ENCODE measurements around the gene SRRT.

Gene SRRT

GRCh38 chr7:100874577-100875355 lies at the start of gene SRRT:
SRRT (plus strand) TSS chr7:100875103; CDS start chr7:100875591, 488 bp downstream.
- DNase-seq (ENCODE audit: extremely low read depth in 1 of 2, low read depth in 1 of 2), result peak; percentile 93 to 98

GRCh38 chr7:100825215-100825671 lies 49.7 kb upstream of the SRRT start:
- DNase-seq (ENCODE audit: extremely low read depth in 1 of 2, low read depth in 1 of 2), result no peak

GRCh38 chr7:100825751-100826513 lies 49.0 kb upstream of the SRRT start:
- DNase-seq (ENCODE audit: extremely low read depth in 1 of 2, low read depth in 1 of 2), result no peak

DNA sequence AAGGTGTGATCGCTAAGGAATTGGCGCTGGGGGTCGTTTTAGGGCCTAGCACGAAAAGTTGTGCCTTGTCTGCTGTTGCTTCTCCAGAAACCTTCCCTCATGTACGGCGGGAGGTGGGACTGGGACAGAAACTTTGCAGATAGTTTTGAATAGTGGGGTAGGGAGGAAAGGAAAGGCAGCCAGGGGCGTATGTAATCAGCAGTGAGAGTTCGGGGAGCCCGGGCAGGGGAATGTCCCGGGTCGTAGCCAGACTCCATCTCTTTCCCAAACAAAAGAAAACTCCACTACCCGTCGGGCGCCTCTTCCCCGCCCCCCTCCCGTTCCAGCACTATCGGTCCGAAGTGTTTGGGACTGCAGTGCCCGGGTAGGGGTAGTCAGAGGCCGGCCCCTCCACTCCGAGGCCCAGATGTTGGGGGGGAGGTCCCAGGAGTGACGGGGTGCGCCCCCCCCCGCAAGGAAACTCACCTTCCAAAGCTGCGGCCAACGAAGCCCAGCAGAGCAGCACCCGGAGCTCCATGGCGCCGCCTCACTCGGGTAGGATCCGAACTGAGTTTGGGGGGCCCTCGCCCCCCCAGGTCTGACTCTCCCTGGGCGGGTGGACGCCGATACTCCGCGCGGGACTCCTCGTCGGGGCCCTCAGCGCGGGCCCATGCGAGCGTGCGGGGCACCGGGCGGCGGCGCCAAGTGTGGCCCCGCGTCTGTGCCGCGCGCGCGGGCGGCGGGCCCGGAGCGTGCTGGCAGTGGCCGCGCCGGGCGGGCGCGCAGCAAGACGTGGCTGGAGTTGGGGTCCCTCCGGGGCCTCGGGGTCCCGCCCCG lies 48.2 kb upstream of the SRRT start:
- DNase-seq (ENCODE audit: extremely low read depth in 1 of 2, low read depth in 1 of 2), result no peak

- no peak for DNase-seq (ENCODE audit: extremely low read depth in 1 of 2, low read depth in 1 of 2)
Measured at GRCh38 chr7:100827330-100828226, 47.3 kb upstream of the SRRT start, which contains the start of gene EPHB4. EPHB4 (minus strand) TSS chr7:100827523; CDS start chr7:100827030, 493 bp downstream.

DNA sequence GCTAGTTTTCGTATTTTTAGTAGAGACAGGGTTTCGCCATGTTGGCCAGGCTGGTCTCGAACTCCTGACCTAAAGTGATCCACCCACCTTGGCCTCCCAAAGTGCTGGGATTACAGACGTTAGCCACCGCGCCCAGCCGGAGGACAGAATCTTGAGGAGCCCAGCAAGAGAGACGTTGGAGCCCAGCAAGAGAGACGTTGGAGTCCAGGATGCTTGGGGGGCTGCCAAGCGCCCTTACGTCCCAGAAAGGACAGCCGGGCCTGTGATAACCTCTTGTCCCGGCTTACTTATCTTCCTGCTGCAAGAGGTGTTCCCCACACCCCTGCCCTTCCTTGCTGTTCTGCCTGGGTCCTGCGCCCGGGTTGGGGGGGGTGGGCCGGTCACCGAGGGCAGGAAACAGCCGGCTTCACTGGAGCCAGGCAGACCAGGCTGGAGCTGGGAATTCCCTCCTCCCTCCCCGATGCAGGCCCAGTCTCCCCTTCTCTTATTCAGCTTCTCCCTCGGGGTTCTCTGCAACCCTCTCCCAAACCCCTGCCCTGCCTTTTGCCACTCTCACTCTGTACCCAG lies 45.7 kb upstream of the SRRT start:
- no peak for DNase-seq (ENCODE audit: extremely low read depth in 1 of 2, low read depth in 1 of 2)

DNA sequence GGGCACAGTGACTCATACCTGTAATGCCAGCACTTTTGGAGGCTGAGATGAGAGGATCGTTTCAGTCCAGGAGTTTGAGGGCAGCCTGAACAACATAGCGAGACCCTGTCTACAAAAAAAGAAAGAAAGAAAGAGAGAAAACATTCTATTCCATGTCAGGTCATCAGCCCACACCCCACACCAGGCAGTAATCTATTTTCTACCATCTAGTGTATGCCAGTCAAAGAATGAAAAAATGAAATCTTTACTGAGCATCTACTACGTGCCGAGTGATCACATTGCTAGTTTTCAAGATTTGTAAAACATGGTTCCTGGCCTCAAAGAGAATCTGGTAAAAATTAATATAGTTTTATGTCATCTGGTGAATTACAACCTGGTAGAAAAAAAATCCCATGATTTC lies 44.5 kb upstream of the SRRT start:
- DNase-seq (ENCODE audit: extremely low read depth in 1 of 2, low read depth in 1 of 2), result no peak

DNA sequence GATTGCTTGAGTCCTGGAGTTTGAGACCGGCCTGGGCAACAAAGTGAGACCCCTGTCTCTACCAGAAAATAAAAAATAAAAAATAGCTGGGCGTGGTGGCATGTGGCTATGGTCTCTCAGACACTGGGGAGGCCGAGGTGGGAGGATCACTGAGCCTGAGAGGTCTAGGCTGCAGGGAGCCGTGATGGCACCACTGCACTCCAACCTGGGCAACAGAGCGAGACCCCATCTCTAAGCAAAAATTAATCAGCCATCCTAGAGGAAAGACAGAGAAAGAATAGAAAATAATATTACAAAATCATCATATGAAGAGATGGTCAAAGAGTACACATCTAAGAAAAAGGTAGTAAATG lies 42.6 kb upstream of the SRRT start:
- DNase-seq (ENCODE audit: extremely low read depth in 1 of 2, low read depth in 1 of 2), result no peak

DNA sequence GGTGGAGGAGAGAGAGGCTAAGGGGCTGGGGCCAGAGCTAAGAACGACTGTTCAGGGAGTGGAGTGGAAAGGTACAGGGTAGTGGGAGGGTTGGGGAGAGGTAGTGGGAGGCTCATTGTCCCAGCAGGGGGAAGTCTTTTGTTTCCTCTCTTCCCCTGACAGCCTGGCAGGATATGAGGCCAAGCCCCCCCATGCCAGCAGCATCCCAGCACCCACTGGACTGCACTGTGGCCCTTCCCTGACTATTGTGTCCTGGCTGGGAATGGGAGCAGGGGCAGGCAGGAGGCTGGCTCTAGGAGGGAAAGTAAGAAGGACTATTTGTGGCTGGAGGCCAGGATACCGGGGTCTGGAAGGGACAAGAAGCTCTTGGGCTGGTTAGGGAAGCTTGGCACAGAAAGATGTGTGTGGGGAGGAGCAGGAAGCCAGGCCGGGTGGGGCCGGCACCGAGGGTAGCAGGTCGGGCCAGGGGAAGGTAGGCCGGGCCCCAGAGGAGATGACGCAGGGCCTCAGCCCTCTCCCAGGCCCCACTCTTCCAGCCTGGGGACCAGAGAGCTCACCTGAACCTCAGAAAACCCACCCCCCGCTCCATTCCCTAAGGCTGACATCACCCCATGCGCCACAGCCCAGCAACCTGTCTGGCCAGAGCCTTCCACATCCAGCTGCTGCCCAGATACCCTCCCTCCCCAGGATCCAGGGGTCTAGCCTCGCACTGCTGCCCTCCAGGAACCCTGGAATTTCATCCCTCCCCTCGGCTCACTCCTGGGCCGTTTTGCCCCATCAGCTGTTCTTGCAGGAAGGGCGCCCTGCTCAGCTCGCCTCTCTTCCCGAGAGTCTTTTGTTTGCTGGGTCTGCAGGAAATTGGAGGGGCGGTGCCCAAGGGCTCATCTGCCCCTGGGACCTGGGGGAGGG lies 38.7 kb upstream of the SRRT start:
- no peak for DNase-seq (ENCODE audit: extremely low read depth in 1 of 2, low read depth in 1 of 2)

DNA sequence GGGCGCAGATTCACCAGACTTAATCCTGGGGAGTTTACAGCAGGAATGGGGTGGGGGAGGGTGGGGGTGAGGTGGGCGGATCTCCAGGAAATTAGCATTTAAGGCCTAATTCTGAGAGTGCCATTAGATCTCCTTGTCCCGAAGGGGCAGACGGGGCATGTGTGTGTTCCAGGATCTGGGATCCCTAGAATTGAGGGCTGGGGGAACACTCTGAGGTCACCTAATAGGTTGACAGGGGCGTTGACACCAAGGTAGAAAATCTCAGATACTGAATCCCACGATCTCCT lies 38.1 kb upstream of the SRRT start:
- no peak for DNase-seq (ENCODE audit: extremely low read depth in 1 of 2, low read depth in 1 of 2)

DNA sequence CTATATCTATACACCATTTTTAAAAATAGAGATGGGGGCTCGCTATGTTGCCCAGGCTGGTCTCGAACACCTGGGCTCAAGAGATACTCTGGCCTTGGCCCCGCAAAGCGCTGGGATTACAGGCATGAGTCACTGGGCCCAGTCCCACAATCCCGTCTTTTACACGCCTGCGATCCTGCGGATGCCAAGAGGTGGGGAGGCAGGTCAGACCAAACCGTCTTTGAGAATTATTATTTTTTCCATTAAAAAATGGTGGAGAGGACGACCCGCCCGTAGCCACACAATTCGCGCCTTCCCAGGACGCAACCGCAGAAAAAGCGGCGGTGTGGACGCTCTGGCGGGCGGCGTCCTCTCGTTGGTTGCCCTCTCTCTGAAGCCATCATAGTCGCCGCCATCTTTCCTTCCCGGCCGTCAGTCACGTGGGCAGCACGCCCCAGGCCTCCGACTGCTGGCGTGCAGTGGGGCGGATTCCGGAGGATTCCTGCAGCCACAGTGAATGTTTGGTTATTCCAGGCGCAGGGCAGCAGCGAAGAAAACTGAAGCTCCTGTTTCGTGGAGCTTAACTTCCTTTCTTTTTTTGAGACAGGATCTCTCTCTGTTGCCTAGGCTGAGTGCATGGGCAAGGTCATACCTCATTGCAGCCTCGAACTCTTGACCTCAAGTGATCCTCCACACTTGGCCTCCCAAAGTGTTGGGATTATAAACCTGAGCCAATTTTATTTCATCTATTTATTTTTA lies 37.6 kb upstream of the SRRT start:
- DNase-seq (ENCODE audit: extremely low read depth in 1 of 2, low read depth in 1 of 2), result peak; percentile 57 to 76

- no peak for DNase-seq (ENCODE audit: extremely low read depth in 1 of 2, low read depth in 1 of 2)
Measured at GRCh38 chr7:100839361-100839760, 35.5 kb upstream of the SRRT start.

- no peak for DNase-seq (ENCODE audit: extremely low read depth in 1 of 2, low read depth in 1 of 2)
Measured at GRCh38 chr7:100840470-100841100, 34.3 kb upstream of the SRRT start.

DNA sequence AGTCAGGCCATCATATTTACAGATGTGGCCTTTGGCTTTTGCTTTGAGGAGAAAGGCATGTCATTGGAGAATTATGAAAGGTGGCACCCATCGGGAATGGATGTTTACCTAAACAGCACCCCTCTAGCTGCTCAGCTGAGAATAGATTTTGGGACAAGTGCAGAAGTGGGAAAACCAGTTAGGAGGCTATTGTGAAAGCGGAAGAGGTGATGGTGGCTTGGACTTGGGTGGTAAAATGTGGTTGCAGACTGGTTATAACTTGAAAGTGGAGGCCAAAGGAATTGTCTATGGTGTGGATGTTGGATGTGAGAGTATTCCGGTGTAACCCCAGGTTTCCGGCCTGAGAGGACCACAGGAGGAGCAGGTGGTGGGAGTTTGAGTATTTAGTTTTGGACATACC lies 27.5 kb upstream of the SRRT start:
- no peak for DNase-seq (ENCODE audit: extremely low read depth in 1 of 2, low read depth in 1 of 2)

DNA sequence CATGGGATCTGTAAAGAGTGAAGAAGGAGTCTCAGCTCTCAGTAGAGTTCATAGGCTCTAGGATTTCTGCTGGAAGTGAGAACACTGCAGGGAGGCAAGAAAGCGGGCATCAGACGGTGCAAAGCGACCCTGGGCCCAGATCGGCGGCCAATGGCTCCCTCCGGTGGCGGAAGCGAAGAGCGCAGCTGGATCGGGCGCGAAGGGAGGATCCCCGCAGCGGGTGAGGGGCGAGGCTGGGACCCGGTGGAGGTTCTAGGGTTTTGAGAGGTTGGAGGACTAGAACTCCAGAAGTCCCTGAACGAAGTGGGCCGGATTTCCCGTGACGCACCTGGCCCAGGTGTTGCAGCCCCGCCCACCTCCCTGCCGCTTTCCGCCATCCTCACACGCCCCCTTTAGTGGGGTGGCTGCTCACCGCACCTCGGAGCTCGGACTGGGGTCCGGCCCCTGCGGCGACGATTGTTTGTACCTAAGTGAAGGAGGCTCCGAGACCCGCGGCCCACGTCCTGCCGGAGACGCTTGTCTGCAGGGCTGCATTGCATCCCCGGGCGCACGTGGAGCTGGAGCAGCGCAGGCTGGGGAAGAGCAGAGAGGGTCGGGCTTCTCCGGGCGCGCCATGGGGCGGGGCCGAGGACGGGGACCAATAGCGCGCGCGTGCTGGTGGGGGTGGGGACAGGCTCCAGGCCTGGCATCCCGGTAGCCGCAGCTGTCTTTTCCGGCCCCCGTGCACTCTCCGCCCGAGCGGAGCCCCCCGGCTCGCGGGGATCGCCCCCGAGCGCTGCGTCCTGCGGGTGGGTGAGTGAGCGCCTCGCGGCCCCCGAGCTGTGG lies 22.6 kb upstream of the SRRT start, which contains the start of gene SLC12A9:
TSS of gene SLC12A9 (plus strand) at position 666 of the 825 bp plus-strand sequence. CDS start 1,485 bp downstream, outside the sequence.
- DNase-seq (ENCODE audit: extremely low read depth in 1 of 2, low read depth in 1 of 2), result peak; percentile 81 to 82

- DNase-seq (ENCODE audit: extremely low read depth in 1 of 2, low read depth in 1 of 2), result no peak
Measured at GRCh38 chr7:100854146-100854895, 20.6 kb upstream of the SRRT start.

Measured in stimulated activated CD8-positive, alpha-beta memory T cell treated with anti-CD3 and anti-CD28 coated beads, Interleukin-7, amount 100 ng/mL, for 48 hours (primary cell).